ENCODE data around the gene LGALS7B.

DNA sequence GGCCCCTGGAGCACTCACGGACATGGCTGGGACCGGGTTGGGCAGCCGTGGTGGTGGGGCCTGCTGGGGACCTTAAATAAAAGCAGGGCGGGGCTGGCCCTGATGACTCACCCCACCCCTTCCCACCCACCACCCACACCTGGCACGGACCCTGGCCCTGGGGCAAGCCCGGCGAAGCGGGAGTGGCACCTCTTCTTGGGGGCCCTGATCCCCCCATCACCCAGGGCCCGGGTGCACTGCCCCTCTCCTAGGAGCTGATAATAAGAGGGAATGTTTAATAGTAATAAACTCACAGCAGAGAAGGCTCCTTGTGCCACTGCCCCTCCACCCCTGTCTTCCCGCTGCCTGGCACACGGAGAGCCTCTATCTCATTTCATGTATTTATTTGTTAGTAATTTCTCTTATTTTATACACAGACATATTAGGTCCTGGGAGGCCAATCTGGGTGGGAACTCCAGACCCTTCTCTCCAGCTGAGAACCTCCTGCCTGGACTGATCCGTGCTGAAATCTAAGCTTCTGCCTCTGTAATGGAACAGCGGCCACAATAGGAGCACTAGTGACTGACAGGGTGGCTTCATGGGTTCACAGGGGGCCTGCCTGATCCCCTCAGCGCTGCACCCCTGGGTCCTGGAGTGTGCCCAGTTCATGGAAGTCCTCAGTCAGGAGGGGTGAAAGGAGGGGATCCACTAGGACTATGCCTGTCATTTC is 15.4 kb upstream of the LGALS7B start, which contains the start of gene LGALS7:
- TF ChIP-seq TCF7L2 (IDR thresholded peaks at IDR 0.05; ENCODE audit: borderline replicate concordance, extremely low read depth, insufficient read depth, insufficient read length) (no peak), EZH2 (IDR thresholded peaks at IDR 0.05) (no peak), ELF1 (IDR thresholded peaks at IDR 0.05; ENCODE audit: borderline replicate concordance, low read depth) (no peak)
